HEK293T (cell line): ENCODE results near the gene SERPINB13.

ENCODE experiments used
- CTCF ChIA-PET: fragments of 350-600 bp; formaldehyde crosslinking; extraction: SDS; loops from one replicate; lab custom pipeline; 2021; ENCODE audit warnings: antibody characterized with exemption, inconsistent platforms; lab: Yijun Ruan, JAX
- POLR2A ChIA-PET: fragments of 350-600 bp; formaldehyde crosslinking; extraction: SDS; loops from one replicate; lab custom pipeline; 2020; ENCODE audit warnings: antibody characterized with exemption, inconsistent platforms; lab: Yijun Ruan, JAX
- DNase-seq: peaks from one replicate; pipeline ENCODE4 v3.0.0; 2012; ENCODE audit warnings: mixed read lengths; ENCODE audit errors: extremely low spot score
- ARNT ChIP-seq: fragments of 450-650 bp; IDR thresholded peaks from 2 replicates; pipeline ENCODE4 v1.6.1; 2017; ENCODE audit warnings: mild to moderate bottlenecking
- BHLHE40 ChIP-seq: fragments of 450-650 bp; IDR thresholded peaks from 2 replicates; pipeline ENCODE4 v1.6.1; 2016; ENCODE audit warnings: mild to moderate bottlenecking, moderate library complexity, borderline replicate concordance
- CTBP1 ChIP-seq: fragments of 450-650 bp; IDR thresholded peaks from 2 replicates; pipeline ENCODE4 v1.6.1; 2016; ENCODE audit warnings: borderline replicate concordance
- ELF4 ChIP-seq: fragments of 450-650 bp; IDR thresholded peaks from 2 replicates; pipeline ENCODE4 v1.6.1; 2017; ENCODE audit warnings: antibody characterized with exemption
- FOXA1 ChIP-seq: fragments of 450-650 bp; IDR thresholded peaks from 2 replicates; pipeline ENCODE4 v1.6.1; 2016; ENCODE audit warnings: mild to moderate bottlenecking
- FOXK2 ChIP-seq: fragments of 450-650 bp; IDR thresholded peaks from 2 replicates; pipeline ENCODE4 v1.6.1; 2016; ENCODE audit warnings: mild to moderate bottlenecking
- FOXM1 ChIP-seq: fragments of 450-650 bp; IDR thresholded peaks from 2 replicates; pipeline ENCODE4 v1.6.1; 2017; ENCODE audit warnings: mild to moderate bottlenecking, borderline replicate concordance
- HDGF ChIP-seq: fragments of 450-650 bp; IDR thresholded peaks from 2 replicates; pipeline ENCODE4 v1.6.1; 2017; ENCODE audit warnings: antibody characterized with exemption, borderline replicate concordance
- L3MBTL2 ChIP-seq: fragments of 450-650 bp; conservative IDR thresholded peaks from 2 replicates; pipeline ENCODE4 v1.6.1; 2016; ENCODE audit warnings: mild to moderate bottlenecking
- LEF1 ChIP-seq: fragments of 450-650 bp; IDR thresholded peaks from 2 replicates; pipeline ENCODE4 v1.6.1; 2017; ENCODE audit warnings: mild to moderate bottlenecking, borderline replicate concordance
- NFRKB ChIP-seq: fragments of 450-650 bp; IDR thresholded peaks from 2 replicates; pipeline ENCODE4 v1.6.1; 2016; ENCODE audit warnings: mild to moderate bottlenecking, moderate library complexity
- SP1 ChIP-seq: fragments of 450-650 bp; IDR thresholded peaks from 2 replicates; pipeline ENCODE4 v1.6.1; 2017
- SUZ12 ChIP-seq: fragments of 450-650 bp; IDR thresholded peaks from 2 replicates; pipeline ENCODE4 v1.6.1; 2016; ENCODE audit warnings: mild to moderate bottlenecking
- TARDBP ChIP-seq: fragments of 450-650 bp; IDR thresholded peaks from 2 replicates; pipeline ENCODE4 v1.6.1; 2016
- ZNF384 ChIP-seq: fragments of 450-650 bp; IDR thresholded peaks from 2 replicates; pipeline ENCODE4 v1.6.1; 2016
- TF ChIP-seq, protein P1 (sequence below): fragments of 450-650 bp; IDR thresholded peaks from 2 replicates; pipeline ENCODE4 v1.6.1; 2016

SERPINB13 gene, protein sequence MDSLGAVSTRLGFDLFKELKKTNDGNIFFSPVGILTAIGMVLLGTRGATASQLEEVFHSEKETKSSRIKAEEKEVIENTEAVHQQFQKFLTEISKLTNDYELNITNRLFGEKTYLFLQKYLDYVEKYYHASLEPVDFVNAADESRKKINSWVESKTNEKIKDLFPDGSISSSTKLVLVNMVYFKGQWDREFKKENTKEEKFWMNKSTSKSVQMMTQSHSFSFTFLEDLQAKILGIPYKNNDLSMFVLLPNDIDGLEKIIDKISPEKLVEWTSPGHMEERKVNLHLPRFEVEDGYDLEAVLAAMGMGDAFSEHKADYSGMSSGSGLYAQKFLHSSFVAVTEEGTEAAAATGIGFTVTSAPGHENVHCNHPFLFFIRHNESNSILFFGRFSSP

DNA sequence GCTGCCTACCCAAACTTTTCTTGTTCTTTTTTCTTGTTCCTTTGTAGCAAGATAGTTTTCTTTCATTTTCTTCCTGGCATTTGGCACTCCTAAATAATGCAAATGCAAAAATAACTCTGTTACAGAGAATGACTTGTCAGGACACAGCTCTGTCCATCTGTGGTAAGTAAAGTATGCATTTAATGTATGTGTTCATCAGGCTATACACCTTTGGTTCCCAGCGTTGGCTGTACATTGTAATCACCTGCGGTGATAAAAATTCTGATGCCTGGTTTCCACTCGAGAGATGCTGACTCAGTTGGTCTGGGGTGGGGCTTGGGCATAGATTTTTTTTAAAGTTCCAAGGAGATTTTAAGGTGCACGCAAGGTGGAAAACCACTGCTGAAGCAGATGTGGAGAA lies at the start of gene SERPINB13:
Gene SERPINB13, plus strand, starts transcription at position 378 of the 400 bp plus-strand sequence. CDS start 1,325 bp downstream, outside the sequence.
- TF ChIP-seq CTBP1: no peak
- TF ChIP-seq ZNF384: no peak
- TF ChIP-seq NFRKB: no peak
- no peak for TF ChIP-seq HDGF
- TF ChIP-seq FOXM1: no peak
- TF ChIP-seq TARDBP: no peak
- no peak for TF ChIP-seq LEF1
- TF ChIP-seq L3MBTL2: no peak
- TF ChIP-seq, protein P1, sequence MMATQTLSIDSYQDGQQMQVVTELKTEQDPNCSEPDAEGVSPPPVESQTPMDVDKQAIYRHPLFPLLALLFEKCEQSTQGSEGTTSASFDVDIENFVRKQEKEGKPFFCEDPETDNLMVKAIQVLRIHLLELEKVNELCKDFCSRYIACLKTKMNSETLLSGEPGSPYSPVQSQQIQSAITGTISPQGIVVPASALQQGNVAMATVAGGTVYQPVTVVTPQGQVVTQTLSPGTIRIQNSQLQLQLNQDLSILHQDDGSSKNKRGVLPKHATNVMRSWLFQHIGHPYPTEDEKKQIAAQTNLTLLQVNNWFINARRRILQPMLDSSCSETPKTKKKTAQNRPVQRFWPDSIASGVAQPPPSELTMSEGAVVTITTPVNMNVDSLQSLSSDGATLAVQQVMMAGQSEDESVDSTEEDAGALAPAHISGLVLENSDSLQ: no peak
- no peak for TF ChIP-seq ARNT
- TF ChIP-seq FOXK2: no peak
- TF ChIP-seq FOXA1: no peak
- no peak for TF ChIP-seq SP1
- TF ChIP-seq ELF4: no peak
- no peak for TF ChIP-seq BHLHE40
- no peak for TF ChIP-seq SUZ12
- DNase-seq: no peak
- CTCF ChIA-PET: no interaction called here
- POLR2A ChIA-PET: no interaction called here

DNA sequence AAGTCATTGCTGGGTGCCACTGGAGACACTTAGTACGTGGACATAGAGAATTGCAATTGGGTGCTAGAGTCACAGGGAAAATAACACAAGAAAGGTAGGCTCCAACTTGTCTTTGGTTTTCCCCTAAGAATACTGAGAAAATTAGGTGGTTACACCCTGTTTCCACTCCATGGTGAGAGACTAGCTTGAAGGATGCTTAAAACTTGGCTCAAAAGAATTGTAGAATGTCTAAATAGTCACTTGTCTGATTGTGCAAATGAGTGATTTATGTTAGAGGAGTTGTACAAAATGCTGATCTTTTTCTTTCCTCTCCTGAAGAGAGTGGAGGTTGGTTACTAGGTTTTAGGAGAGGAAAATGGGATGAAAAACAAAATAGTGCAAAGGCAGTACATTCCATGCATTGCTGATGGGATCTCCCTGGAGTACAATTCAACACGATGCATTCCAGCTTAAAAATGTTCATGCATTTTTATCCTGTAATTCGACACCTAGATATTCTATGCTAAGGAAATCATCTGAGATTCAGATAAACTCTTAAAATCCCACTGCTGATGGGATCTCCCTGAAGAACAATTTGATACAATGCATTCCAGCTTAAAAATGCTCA lies 47.1 kb upstream of the SERPINB13 start:
- no peak for TF ChIP-seq ELF4
- TF ChIP-seq ZNF384: no peak
- TF ChIP-seq LEF1: no peak
- no peak for TF ChIP-seq SUZ12
- no peak for TF ChIP-seq ARNT
- TF ChIP-seq FOXA1: no peak
- no peak for TF ChIP-seq FOXK2
- ChIA-PET CTCF (no interaction called here), POLR2A (no interaction called here)
- DNase-seq: no peak

DNA sequence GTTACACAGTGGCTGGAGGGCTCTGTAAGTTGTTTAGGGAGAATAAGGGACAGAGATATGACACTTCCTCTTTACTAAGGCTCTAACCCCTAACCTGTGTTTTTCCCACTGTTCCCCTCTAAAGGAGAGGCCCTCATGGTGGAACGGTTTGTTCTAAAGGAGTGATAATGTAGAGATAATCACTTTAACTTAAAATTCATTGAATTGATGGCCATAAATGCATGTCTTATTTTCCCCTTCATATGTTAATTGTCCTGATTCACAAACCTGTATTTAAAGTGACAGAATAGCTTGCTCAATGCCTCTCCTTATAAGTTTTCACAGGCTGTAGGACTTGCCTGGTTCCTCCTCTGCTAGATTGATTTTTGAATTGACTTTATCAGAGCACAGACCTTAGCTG lies 45.1 kb upstream of the SERPINB13 start, which contains the start of gene SERPINB12:
Gene SERPINB12, plus strand, starts transcription at position 301 of the 400 bp plus-strand sequence. CDS start 13,791 bp downstream, outside the sequence.
- no peak for TF ChIP-seq TARDBP
- no peak for TF ChIP-seq LEF1
- no peak for TF ChIP-seq CTBP1
- TF ChIP-seq NFRKB: no peak
- no peak for TF ChIP-seq BHLHE40
- TF ChIP-seq ARNT: no peak
- no peak for TF ChIP-seq FOXA1
- no peak for TF ChIP-seq L3MBTL2
- no peak for TF ChIP-seq FOXM1
- TF ChIP-seq SUZ12: no peak
- TF ChIP-seq FOXK2: no peak
- TF ChIP-seq HDGF: no peak
- no peak for TF ChIP-seq ELF4
- no peak for TF ChIP-seq SP1
- no peak for TF ChIP-seq ZNF384
- TF ChIP-seq, protein P1: no peak
- no peak for DNase-seq
- CTCF ChIA-PET: interaction anchor here (0.7 kb wide), 1 partner anchor 37 kb away, joined by 3 read pairs; no protein-coding TSS in a partner anchor
- POLR2A ChIA-PET: no interaction called here

DNA sequence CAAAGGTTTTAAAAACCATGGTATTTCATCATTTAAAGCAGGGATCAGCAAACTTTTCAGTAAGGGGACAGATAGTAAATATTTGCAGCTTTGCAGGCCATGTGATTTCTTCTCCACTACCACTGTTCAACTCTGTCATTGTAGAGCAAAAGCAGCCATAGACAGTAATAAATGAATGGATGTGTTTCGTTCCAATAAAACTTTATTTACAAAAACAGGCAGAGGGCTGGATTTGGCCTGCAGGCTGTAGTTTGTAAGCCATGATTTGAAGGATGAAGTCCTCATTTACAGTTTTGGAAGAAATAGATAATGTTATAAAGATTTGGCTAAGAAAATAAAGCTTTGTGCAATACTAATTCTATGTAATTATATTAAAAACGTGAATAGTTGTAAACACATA lies 43.1 kb upstream of the SERPINB13 start:
- TF ChIP-seq HDGF (no peak), LEF1 (no peak), NFRKB (no peak), FOXM1 (no peak)
- TF ChIP-seq, protein P1: no peak
- DNase-seq: no peak
- CTCF ChIA-PET: no interaction called here
- POLR2A ChIA-PET: no interaction called here

DNA sequence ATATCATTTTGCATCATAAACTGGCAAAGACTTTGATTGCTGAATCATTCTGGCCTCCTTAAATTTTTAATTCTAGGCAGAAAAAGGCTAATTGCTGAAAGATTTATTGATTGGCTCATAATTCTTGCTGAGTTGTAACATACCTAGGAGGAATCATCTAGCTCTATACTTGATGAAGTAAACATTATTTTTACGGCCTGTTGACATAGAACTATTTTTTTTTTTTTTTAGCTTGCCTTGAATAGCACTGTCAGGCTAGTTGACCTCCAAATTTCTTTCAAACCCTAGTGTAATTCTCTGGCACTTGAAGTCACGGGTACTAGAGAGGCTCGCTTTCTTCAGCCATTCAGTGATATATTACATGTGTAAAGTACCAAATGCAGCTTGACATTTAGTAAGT lies 42.1 kb upstream of the SERPINB13 start:
- no peak for DNase-seq
- CTCF ChIA-PET: interaction anchor here (0.7 kb wide), 1 partner anchor 253 kb away, joined by 3 read pairs; no protein-coding TSS in a partner anchor
- TF ChIP-seq CTBP1 (no peak), SP1 (no peak)
- POLR2A ChIA-PET: no interaction called here

DNA sequence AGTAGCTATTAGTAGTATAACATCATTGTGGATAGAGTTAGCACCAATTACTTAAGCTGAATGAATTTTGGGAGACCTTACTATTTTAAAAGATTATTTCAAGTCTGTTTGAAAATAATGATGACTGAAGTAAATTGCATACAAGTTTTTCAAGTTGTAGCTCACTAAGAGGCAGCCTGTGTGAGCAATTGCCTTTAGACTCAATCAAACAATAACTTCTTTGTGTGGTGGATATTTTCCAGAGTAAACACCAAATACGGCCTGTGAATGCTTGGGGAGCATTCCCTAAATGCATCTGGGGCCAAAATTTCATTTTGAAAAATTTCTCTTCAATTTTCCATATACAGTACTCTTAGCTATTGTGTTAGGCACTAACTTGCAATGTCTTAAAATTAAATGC lies 37.1 kb upstream of the SERPINB13 start:
- no peak for TF ChIP-seq SUZ12
- no peak for TF ChIP-seq BHLHE40
- TF ChIP-seq HDGF: no peak
- TF ChIP-seq, protein P1: no peak
- no peak for TF ChIP-seq L3MBTL2
- no peak for TF ChIP-seq ELF4
- TF ChIP-seq ZNF384: no peak
- TF ChIP-seq SP1: no peak
- TF ChIP-seq LEF1: no peak
- TF ChIP-seq FOXK2: no peak
- no peak for TF ChIP-seq FOXA1
- TF ChIP-seq TARDBP: no peak
- ChIA-PET POLR2A (interaction anchor here (1.0 kb wide), 1 partner anchor 420 kb away, joined by 3 read pairs; no protein-coding TSS in a partner anchor), CTCF (interaction anchor here (0.5 to 1.3 kb wide), 2 partner anchors 28 to 386 kb away, joined by 3 read pairs; no protein-coding TSS in a partner anchor)
- DNase-seq: no peak
